ENCODE results near the gene DLG3.

- no peak for TF ChIP-seq ESRRA (CRISPR knock-in tag; IDR thresholded peaks at IDR 0.05; ENCODE audit: borderline replicate concordance)
- no peak for TF ChIP-seq RELA (CRISPR knock-in tag; IDR thresholded peaks at IDR 0.05; ENCODE audit: borderline replicate concordance)
- no peak for TF ChIP-seq CTCF (IDR thresholded peaks at IDR 0.05)
- no peak for TF ChIP-seq NFYB (CRISPR knock-in tag; conservative IDR thresholded peaks at IDR 0.05; ENCODE audit: low read depth)
- TF ChIP-seq ELF4 (CRISPR knock-in tag; IDR thresholded peaks at IDR 0.05; ENCODE audit: low read depth): no peak
- TF ChIP-seq FOXJ3 (CRISPR knock-in tag; IDR thresholded peaks at IDR 0.05; ENCODE audit: borderline replicate concordance): no peak
These were observed 16.4 kb downstream of the DLG3 start for GRCh38 chrX:70461026-70461425.

All from WTC11 (cell line).